Common myeloid progenitor, CD34-positive (primary cell): ENCODE measurements around the gene CEL.
"Not testable (repeated sequence)": the region's sequence is repeated elsewhere in the genome, so short reads cannot be mapped to it uniquely, and the experiment has no call there.

ENCODE experiments used
- CTCF ChIA-PET: fragments of 350-600 bp; sonication (Branson Sonifier 250); formaldehyde crosslinking; loops from one replicate; lab custom pipeline; 2021; ENCODE audit warnings: antibody characterized with exemption; lab: Charles Lee
- POLR2A ChIA-PET: fragments of 350-600 bp; sonication (Branson Sonifier 250); formaldehyde crosslinking; loops from one replicate; lab custom pipeline; 2021; ENCODE audit warnings: antibody characterized with exemption; lab: Charles Lee
- DNase-seq, 3 donors: peaks; one replicate each; pipeline versions ENCODE4 v3.0.0 to v3.0.0-alpha.2; 2013
- H3K27ac ChIP-seq, 2 experiments: 1 replicate in 1 of 2; 2 replicates in 1 of 2; pipeline ENCODE4 v1.7.0; 2013; ENCODE audit warnings: inconsistent platforms in 2 of 2, low read length in 2 of 2, mild to moderate bottlenecking in 2 of 2, low read depth in 1 of 2, moderate library complexity in 1 of 2; ENCODE audit not compliant: severe bottlenecking in 2 of 2, insufficient read depth in 1 of 2, poor library complexity in 1 of 2
- H3K27me3 ChIP-seq, 5 experiments: replicated peaks in 2 of 5; 1 replicate in 3 of 5; 2 replicates in 2 of 5; pipeline versions ENCODE4 v1.6.1 to v1.7.0; 2013; ENCODE audit warnings: low read length in 4 of 5, mild to moderate bottlenecking in 2 of 5, moderate library complexity in 2 of 5, inconsistent platforms in 1 of 5; ENCODE audit not compliant: insufficient read depth in 5 of 5, control insufficient read depth in 4 of 5
- H3K36me3 ChIP-seq, 4 experiments: 1 replicate in 2 of 4; 2 replicates in 2 of 4; pipeline versions ENCODE4 v1.6.1 to v1.7.0; 2013; ENCODE audit warnings: low read length in 3 of 4, control low read depth in 1 of 4, mild to moderate bottlenecking in 1 of 4; ENCODE audit not compliant: control insufficient read depth in 4 of 4, insufficient read depth in 4 of 4
- H3K4me1 ChIP-seq, 4 experiments: 1 replicate in 3 of 4; 2 replicates in 1 of 4; pipeline versions ENCODE4 v1.6.1 to v1.7.1; 2013; ENCODE audit warnings: low read length in 3 of 4, mild to moderate bottlenecking in 3 of 4, control low read depth in 1 of 4, inconsistent platforms in 1 of 4, moderate library complexity in 1 of 4; ENCODE audit not compliant: control insufficient read depth in 4 of 4, insufficient read depth in 4 of 4; ENCODE audit errors: control extremely low read depth in 1 of 4
- H3K4me3 ChIP-seq, 7 experiments: 1 replicate in 4 of 7; 2 replicates in 3 of 7; pipeline versions ENCODE4 v1.5.1 to v1.7.0; 2013; ENCODE audit warnings: mild to moderate bottlenecking in 7 of 7, low read length in 6 of 7, moderate library complexity in 6 of 7, inconsistent platforms in 2 of 7, low read depth in 2 of 7, control low read depth in 1 of 7; ENCODE audit not compliant: insufficient read depth in 4 of 7, control insufficient read depth in 1 of 7; ENCODE audit errors: extremely low read depth in 1 of 7
- H3K9me3 ChIP-seq, 5 experiments: 1 replicate in 4 of 5; 2 replicates in 1 of 5; pipeline versions ENCODE4 v1.6.1 to v1.7.1; 2013; ENCODE audit warnings: low read length in 4 of 5, mild to moderate bottlenecking in 2 of 5, inconsistent platforms in 1 of 5, low read depth in 1 of 5, moderate library complexity in 1 of 5; ENCODE audit not compliant: control insufficient read depth in 4 of 5, insufficient read depth in 2 of 5; ENCODE audit errors: control extremely low read depth in 1 of 5
- WGBS: methylation state at CpG from one replicate; pipeline ENCODE4 v1.1.5; 2013; ENCODE audit not compliant: insufficient coverage; 5-methylcytosine and 5-hydroxymethylcytosine counted together

CEL gene

DNA sequence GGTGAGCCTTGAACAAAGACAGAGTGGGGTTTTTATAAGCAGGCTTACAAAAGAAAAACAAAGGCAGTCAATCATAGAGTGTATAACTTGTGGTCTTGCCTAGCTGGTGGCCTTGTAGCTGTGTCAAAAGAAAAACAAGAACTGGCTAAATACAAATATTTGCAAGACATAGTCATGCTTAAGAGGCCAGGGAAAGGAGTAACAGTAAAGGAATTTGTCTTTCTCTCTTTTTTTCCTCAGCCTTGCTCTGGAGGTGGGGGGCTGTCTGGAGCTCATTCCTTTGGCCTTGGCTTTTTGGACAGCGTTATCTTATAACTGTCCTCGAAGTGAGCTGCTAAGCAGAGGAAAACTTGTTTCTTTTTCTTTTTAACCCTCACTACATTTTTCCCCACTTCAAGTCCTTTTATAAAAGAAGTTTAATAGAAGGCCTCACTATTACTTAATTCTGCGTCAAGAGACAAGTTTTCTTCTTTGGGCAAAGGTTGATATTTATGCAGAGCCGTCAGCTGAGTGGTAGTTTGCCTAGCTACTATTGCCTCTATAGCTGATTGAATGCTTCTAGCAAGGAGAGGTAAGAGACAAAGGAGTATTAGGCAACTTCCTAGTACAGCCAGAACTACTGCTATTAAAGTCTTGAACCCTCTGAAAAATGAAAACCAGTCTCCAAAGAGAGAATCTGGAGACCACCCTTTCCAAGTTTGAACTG lies 14.3 kb downstream of the CEL start:
- 100% methylated on average over 3 of the region's 4 CpGs for WGBS
- H3K4me1 ChIP-seq = peaks cover 2 to 23% (median 13%) of the 10 kb centered on the region in 4 experiments
- no peaks in the 10 kb centered on the region for H3K27me3 ChIP-seq
- DNase-seq = no peak
- no peak overlapping the region for H3K4me3 ChIP-seq
- H3K27ac ChIP-seq = no peak overlapping the region
- CTCF ChIA-PET = interaction anchor here (0.8 to 4.2 kb wide), 15 partner anchors 9 to 105 kb away, joined by 3 to 31 read pairs (median 3); no protein-coding TSS in a partner anchor
- POLR2A ChIA-PET = no interaction called here
- peaks cover 0 to 2% (median 0%) of the 10 kb centered on the region in 4 experiments for H3K36me3 ChIP-seq
- H3K9me3 ChIP-seq = no peaks in the 10 kb centered on the region

DNA sequence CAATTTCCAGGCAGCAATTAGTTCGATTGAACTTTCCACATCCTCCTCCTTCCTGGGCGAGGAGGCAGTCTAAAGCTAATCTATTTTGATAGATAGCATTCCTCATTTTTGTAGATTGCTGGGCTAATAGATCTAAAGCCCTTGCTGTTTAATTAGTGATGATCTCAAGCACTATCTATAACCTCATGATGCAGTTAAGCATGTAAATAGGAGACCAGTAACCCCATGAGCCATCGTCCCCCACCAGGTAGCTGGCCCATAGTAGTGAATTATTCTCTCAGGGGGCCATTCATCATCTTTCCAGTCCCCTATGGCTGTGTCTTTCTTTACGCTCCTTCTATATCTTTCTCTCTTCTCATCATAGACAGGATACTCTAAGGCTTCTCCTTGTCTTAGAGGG lies 14.9 kb downstream of the CEL start:
- ChIA-PET POLR2A (no interaction called here), CTCF (interaction anchor here (0.9 to 4.2 kb wide), 10 partner anchors 10 to 51 kb away, joined by 3 to 31 read pairs (median 3); no protein-coding TSS in a partner anchor)
- no peak overlapping the region for H3K4me3 ChIP-seq
- H3K9me3 ChIP-seq = no peaks in the 10 kb centered on the region
- no peak for DNase-seq
- peaks cover 0 to 2% (median 0%) of the 10 kb centered on the region in 4 experiments for H3K36me3 ChIP-seq
- H3K27ac ChIP-seq = no peak overlapping the region
- H3K4me1 ChIP-seq = peaks cover 2 to 27% (median 18%) of the 10 kb centered on the region in 4 experiments
- WGBS = 90% methylated on average over 1 of the region's 4 CpGs
- no peaks in the 10 kb centered on the region for H3K27me3 ChIP-seq

DNA sequence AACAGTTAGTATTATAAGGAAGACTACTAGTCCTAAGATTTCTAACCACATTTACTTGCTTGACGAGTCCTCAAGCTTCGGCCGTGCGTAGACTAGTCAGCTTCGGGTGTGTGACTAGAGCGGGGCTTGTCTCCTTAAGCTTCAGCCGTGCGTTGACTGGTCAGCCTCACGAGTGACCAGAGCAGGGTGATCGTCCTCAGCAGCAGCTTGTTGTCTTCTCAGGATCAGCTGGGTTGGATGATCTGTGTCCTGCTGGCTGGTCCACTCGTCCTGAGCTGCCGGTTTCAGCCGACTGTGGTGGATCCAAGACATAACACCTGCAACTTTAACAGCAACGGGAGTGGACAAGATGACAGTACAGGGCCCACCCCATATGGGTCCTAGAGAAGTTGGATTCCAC lies 16.7 kb downstream of the CEL start:
- Histone ChIP-seq H3K27me3 (no peaks in the 10 kb centered on the region), H3K27ac (no peak overlapping the region), H3K4me3 (no peak overlapping the region), H3K9me3 (no peaks in the 10 kb centered on the region), H3K36me3 (no peaks in the 10 kb centered on the region), H3K4me1 (peaks cover 2 to 30% (median 23%) of the 10 kb centered on the region in 4 experiments)
- WGBS = 98% methylated on average over 13 of the region's 14 CpGs
- ChIA-PET CTCF (interaction anchor here (0.9 to 4.2 kb wide), 14 partner anchors 12 to 69 kb away, joined by 3 to 32 read pairs (median 6); no protein-coding TSS in a partner anchor), POLR2A (no interaction called here)
- no peak for DNase-seq

DNA sequence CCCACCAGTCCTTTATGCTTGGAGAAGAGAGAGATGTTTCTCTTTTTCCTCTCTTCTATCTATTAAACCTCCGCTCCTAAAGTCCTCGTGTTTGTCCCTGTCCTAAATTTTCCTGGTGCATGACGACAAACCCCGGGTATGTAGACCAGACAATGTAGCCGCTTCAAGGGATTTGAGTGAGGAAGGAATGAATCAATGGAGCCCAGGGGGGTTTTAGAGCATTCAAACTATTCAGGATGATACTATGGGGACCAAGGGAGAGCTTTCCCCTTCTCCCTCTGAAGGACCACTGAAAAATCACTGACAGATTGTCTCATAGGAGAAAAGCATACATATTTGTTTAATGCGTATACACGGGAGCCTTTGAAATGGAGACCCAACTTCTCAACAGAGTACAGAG lies 18.4 kb downstream of the CEL start:
- H3K36me3 ChIP-seq = no peaks in the 10 kb centered on the region
- H3K4me1 ChIP-seq = peaks cover 2 to 33% (median 24%) of the 10 kb centered on the region in 4 experiments
- H3K27ac ChIP-seq = no peak overlapping the region
- no peak for DNase-seq
- no peaks in the 10 kb centered on the region for H3K9me3 ChIP-seq
- 86% methylated on average over 5 of the region's 7 CpGs for WGBS
- no peaks in the 10 kb centered on the region for H3K27me3 ChIP-seq
- CTCF ChIA-PET = interaction anchor here (0.9 to 4.2 kb wide), 20 partner anchors 10 to 68 kb away, joined by 3 to 32 read pairs (median 4); partner anchors contain the start of gene RALGDS
- POLR2A ChIA-PET = interaction anchor here (0.8 kb wide), 1 partner anchor 12 kb away, joined by 3 read pairs; no protein-coding TSS in a partner anchor
- no peak overlapping the region for H3K4me3 ChIP-seq

- ChIA-PET CTCF (interaction anchor here (0.7 to 4.2 kb wide), 20 partner anchors 11 to 67 kb away, joined by 3 to 32 read pairs (median 4); partner anchors contain the start of gene RALGDS), POLR2A (interaction anchor here (0.8 kb wide), 1 partner anchor 13 kb away, joined by 3 read pairs; no protein-coding TSS in a partner anchor)
- H3K27ac ChIP-seq, H3K36me3 ChIP-seq, H3K27me3 ChIP-seq, H3K9me3 ChIP-seq: not testable (repeated sequence)
- Histone ChIP-seq H3K4me1 (peaks cover 2 to 33% (median 22%) of the 10 kb centered on the region in 4 experiments), H3K4me3 (peak overlapping the region in 1 of 7 experiments; percentile 45)
- WGBS = 100% methylated on average over 5 of the region's 18 CpGs
- DNase-seq = peak; percentile 34 to 59 (median 54)
Measured at GRCh38 chr9:133080786-133081779, 19.3 kb downstream of the CEL start.

DNA sequence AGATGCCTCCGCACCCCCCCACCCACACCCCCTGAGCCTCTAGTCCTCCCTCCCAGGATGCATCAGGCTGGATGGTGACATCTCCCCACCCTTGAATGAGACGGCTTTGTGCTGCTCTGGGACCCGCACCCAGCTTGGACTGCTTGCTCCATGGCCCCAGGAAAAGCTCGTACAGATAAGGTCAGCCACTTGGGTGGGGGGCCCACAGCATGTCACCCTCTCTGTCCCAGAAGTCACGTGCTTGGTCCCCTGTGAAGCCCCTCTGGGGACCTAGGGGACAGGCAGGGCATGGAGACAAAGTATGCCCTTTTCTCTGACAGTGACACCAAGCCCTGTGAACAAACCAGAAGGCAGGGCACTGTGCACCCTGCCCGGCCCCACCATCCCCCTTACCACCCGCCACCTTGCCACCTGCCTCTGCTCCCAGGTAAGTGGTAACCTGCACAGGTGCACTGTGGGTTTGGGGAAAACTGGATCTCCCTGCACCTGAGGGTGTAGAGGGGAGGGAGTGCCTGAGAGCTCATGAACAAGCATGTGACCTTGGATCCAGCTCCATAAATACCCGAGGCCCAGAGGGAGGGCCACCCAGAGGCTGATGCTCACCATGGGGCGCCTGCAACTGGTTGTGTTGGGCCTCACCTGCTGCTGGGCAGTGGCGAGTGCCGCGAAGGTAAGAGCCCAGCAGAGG lies 20.3 kb downstream of the CEL start:
- DNase-seq, H3K9me3 ChIP-seq, H3K27me3 ChIP-seq, H3K36me3 ChIP-seq, H3K27ac ChIP-seq, H3K4me3 ChIP-seq, POLR2A ChIA-PET: not testable (repeated sequence)
- peaks cover 2 to 33% (median 21%) of the 10 kb centered on the region in 4 experiments for H3K4me1 ChIP-seq
- 96% methylated on average over 4 of the region's 12 CpGs for WGBS
- CTCF ChIA-PET = interaction anchor here (0.6 to 4.1 kb wide), 4 partner anchors 15 to 66 kb away, joined by 3 to 32 read pairs (median 10); no protein-coding TSS in a partner anchor
